Testis (tissue), 3 donors: ENCODE data around the gene TESK1. TPM values are rescaled to one million over a fixed set of nuclear protein-coding genes. Genes with fewer than 3 reads are reported as not detected.

Source experiments
- DNase-seq: peaks from one replicate; pipeline ENCODE4 v3.0.0-alpha.2; 2019
- H3K27ac ChIP-seq, 2 donors: fragments of 200-600 bp; sonication (generic); one replicate each; pipeline ENCODE4 v1.5.1; 2019
- H3K27me3 ChIP-seq: fragments of 200-600 bp; sonication (generic); one replicate; pipeline ENCODE4 v1.5.1; 2019
- H3K36me3 ChIP-seq: fragments of 200-600 bp; sonication (generic); one replicate; pipeline ENCODE4 v1.5.1; 2017; ENCODE audit warnings: low read depth; ENCODE audit errors: missing control alignments
- H3K4me1 ChIP-seq: fragments of 200-600 bp; sonication (generic); one replicate; pipeline ENCODE4 v1.5.1; 2019
- H3K4me3 ChIP-seq, 2 donors: fragments of 200-600 bp; sonication (generic); one replicate each; pipeline ENCODE4 v1.5.1; 2017 to 2019
- H3K9me3 ChIP-seq: fragments of 200-600 bp; sonication (generic); one replicate; pipeline ENCODE4 v1.5.1; 2017
- POLR2A ChIP-seq: fragments of 450-650 bp; IDR thresholded peaks from one replicate; pipeline ENCODE4 v1.6.1; 2017; ENCODE audit warnings: antibody characterized with exemption, mild to moderate bottlenecking, moderate library complexity
- WGBS, 2 donors: methylation state at CpG; one replicate each; pipeline ENCODE4 v1.1.5; 2018; 5-methylcytosine and 5-hydroxymethylcytosine counted together
- intact Hi-C: fragments of 100-400 bp; cut with DNase I; formaldehyde crosslinking; loops from one replicate; pipeline ENCODE4 v1.15.1; 2023; ENCODE audit warnings: low total_unique reads
- polyA plus RNA-seq: library from polyadenylated mRNA; stranded (reverse); fragments of 350-450 nt; fragmentation: Illumina TruSeq; extraction: RNeasy Lipid Tissue Mini Kit (QIAGEN cat#74804); gene quantifications from one replicate; pipeline ENCODE4 v1.2.3, GENCODE V29; 2014; ENCODE audit warnings: low read depth, low replicate concordance; ENCODE audit not compliant: insufficient read depth
- total RNA-seq, 2 donors: library from RNA; depleted of rRNA; stranded (reverse); fragments of >200 nt; gene quantifications; one replicate each; pipeline ENCODE4 v1.2.3, GENCODE V29; 2016
- TF ChIP-seq, protein P1 (sequence below), 3 experiments: fragments of 450-650 bp in 2 of 3; fragments of 200-600 bp in 1 of 3; sonication (generic) in 1 of 3; IDR thresholded peaks; one replicate each; pipeline ENCODE4 v1.5.1; 2016 to 2019; ENCODE audit warnings: antibody characterized with exemption in 3 of 3, mild to moderate bottlenecking in 2 of 3, moderate library complexity in 1 of 3

TESK1 gene
- total and polyA plus RNA-seq, 3 donors from 2014 or later = 89.6 to 104 (median 92.6) TPM

DNA sequence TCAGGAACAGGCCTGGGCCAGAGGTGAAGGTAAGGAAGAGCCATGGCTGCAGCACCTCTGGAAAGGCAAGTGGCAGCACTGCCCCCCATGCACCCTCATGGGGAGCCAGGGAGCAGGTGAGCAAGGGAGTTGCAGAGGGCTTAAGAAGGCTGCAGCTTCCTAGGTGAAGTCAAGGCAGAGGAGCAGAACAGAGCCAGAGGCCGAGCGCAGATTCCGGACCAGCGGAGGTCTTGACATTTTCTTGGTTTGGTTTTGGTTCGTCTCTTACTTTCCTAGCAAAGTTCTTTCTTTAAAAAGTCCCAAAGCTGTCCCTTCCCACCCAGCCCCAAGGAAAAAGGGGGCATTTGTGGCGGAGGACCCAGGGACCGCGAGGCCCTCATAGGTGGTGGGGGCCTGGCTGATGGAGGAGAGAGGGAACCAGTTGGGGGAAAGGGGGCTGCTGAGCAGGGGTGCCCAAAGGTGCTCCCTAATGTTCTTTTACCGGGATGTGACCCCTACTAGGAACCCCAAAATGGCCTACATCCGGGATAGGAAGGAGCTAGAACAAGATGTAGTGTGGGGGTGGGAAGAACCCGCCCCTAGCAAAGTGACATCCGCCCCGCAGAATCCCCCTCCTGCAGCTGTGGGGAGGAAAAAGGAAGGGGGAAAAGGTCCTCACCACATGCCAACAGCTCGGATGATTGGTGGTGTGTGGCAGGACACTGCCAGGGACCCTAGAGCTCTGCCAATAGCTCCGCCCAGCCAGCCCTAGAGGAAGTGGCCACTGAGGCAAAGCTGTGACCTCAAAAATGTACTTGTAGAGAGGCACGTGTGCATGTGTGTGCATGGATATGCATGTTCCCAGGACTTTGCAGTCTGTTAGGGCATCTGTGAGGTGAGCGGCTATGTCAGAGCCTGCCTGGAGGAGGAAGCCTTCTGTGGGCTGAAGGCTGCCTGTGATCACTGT, 14.1 kb downstream of the TESK1 start:
- H3K27ac ChIP-seq = no peak overlapping the region
- no peaks in the 10 kb centered on the region for H3K36me3 ChIP-seq
- no peak for TF ChIP-seq POLR2A
- TF ChIP-seq, protein P1, sequence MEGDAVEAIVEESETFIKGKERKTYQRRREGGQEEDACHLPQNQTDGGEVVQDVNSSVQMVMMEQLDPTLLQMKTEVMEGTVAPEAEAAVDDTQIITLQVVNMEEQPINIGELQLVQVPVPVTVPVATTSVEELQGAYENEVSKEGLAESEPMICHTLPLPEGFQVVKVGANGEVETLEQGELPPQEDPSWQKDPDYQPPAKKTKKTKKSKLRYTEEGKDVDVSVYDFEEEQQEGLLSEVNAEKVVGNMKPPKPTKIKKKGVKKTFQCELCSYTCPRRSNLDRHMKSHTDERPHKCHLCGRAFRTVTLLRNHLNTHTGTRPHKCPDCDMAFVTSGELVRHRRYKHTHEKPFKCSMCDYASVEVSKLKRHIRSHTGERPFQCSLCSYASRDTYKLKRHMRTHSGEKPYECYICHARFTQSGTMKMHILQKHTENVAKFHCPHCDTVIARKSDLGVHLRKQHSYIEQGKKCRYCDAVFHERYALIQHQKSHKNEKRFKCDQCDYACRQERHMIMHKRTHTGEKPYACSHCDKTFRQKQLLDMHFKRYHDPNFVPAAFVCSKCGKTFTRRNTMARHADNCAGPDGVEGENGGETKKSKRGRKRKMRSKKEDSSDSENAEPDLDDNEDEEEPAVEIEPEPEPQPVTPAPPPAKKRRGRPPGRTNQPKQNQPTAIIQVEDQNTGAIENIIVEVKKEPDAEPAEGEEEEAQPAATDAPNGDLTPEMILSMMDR (IDR thresholded peaks at IDR 0.05) = no peak
- DNase-seq = peak; percentile 43
- H3K4me3 ChIP-seq = no peak overlapping the region
- H3K9me3 ChIP-seq = no peaks in the 10 kb centered on the region
- intact Hi-C loops = no loop called here
- H3K27me3 ChIP-seq = no peaks in the 10 kb centered on the region
- 88 to 94% methylated on average over 17 of the region's 17 CpGs for WGBS, 2 donors
- H3K4me1 ChIP-seq = peaks cover 8% of the 10 kb centered on the region

DNA sequence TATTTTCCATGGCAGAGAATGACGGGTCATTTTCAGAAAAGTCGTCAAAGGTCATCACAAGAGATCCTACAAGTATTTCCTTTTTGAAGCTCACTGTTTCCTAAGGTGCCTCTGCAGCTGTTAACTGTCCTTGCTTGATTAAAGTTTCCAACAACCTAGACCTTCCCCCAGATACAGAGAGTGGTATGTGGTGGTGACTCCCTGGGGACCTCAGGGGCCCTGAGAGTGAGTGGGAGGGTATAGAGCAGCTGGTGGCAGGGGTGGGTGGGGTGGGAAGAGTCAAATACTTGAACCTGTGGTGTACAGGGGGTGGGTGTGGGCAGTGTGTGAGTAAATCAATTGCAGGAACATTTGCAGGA, 14.7 kb downstream of the TESK1 start:
- no peak overlapping the region for H3K4me3 ChIP-seq
- intact Hi-C loops = no loop called here
- no peak overlapping the region for H3K27ac ChIP-seq
- no peak for DNase-seq
- 57 to 66% methylated on average over 2 of the region's 2 CpGs for WGBS, 2 donors
- no peak for TF ChIP-seq POLR2A
- TF ChIP-seq, protein P1 (IDR thresholded peaks at IDR 0.05) = no peak
- no peaks in the 10 kb centered on the region for H3K36me3 ChIP-seq
- no peaks in the 10 kb centered on the region for H3K27me3 ChIP-seq
- H3K4me1 ChIP-seq = peaks cover 8% of the 10 kb centered on the region
- no peaks in the 10 kb centered on the region for H3K9me3 ChIP-seq

DNA sequence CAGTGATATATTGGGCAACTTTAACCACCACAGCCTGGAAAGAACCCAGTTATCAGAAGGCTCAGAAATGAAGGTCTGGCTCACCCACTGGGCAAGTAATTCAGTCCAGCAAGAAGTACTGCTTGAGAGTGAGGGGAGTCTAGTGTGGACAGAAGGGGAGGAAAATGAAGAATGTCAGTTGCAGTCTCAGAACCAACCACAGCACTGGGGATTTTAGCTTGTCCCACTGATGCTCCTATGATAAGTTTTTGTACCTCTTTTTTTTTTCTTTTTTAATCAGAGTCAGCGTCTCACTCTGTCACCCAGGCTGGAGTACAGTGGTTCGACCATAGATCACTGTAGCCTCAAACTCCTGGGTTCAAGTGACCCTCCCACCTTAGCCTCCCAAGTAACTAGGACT, 22.5 kb downstream of the TESK1 start:
- no peaks in the 10 kb centered on the region for H3K27me3 ChIP-seq
- WGBS, 2 donors = 83 to 100% methylated on average over 2 of the region's 2 CpGs
- no peaks in the 10 kb centered on the region for H3K4me1 ChIP-seq
- no peak overlapping the region for H3K4me3 ChIP-seq
- TF ChIP-seq, protein P1 (IDR thresholded peaks at IDR 0.05) = no peak
- TF ChIP-seq POLR2A = no peak
- H3K9me3 ChIP-seq = no peaks in the 10 kb centered on the region
- H3K27ac ChIP-seq = no peak overlapping the region
- H3K36me3 ChIP-seq = no peaks in the 10 kb centered on the region
- DNase-seq = no peak
- intact Hi-C loops = no loop called here

DNA sequence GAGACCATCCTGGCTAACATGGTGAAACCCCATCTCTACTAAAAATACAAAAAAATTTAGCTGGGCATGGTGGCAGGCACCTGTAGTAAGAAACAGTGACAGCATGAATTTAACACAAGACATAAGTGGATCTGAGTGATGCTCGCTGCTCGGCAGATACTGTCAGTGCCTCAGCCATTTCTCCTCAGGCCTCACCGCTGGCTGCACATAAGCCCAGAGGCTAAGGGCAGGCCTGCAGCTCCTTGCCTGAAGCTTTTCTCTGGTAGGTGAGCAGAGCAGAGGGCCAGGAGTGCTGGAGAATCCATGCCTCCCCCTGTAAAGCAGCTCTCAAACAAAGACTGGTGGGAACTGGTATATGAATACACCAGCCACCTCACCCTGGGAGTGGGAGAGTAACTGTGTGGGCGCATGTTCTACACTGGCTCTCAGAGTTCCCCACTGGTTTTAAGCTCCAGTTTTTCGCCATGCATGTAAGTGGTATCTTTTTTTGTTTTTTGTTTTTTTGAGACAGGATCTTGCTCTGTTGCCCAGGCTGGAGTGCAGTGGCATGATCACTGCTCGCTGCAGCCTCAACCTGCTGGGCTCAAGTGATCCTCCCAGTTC, 23.4 kb downstream of the TESK1 start:
- intact Hi-C loops = no loop called here
- H3K36me3 ChIP-seq = no peaks in the 10 kb centered on the region
- no peak overlapping the region for H3K4me3 ChIP-seq
- no peak for DNase-seq
- 94 to 96% methylated on average over 6 of the region's 6 CpGs for WGBS, 2 donors
- no peaks in the 10 kb centered on the region for H3K27me3 ChIP-seq
- TF ChIP-seq POLR2A = no peak
- TF ChIP-seq, protein P1 (IDR thresholded peaks at IDR 0.05) = no peak
- H3K27ac ChIP-seq = no peak overlapping the region
- no peaks in the 10 kb centered on the region for H3K9me3 ChIP-seq
- H3K4me1 ChIP-seq = no peaks in the 10 kb centered on the region
